ENCODE measurements around the gene MYO1B.

- no peak for TF ChIP-seq CTCF (conservative IDR thresholded peaks at IDR 0.05 in 1 of 2, IDR thresholded peaks at IDR 0.05 in 1 of 2; ENCODE audit: low read depth in 1 of 2, low read length in 2 of 2)
- TF ChIP-seq EZH2 (IDR thresholded peaks at IDR 0.05; ENCODE audit: low read length, missing control alignments) = no peak
Measured at GRCh38 chr2:191296083-191297006, 51.1 kb downstream of the MYO1B start.

All from fibroblast of lung (primary cell).